Esophagus squamous epithelium (tissue), 5 donors: ENCODE data around the gene POGK. TPM values are rescaled to one million over a fixed set of nuclear protein-coding genes. Genes with fewer than 3 reads are reported as not detected.

Experiments
- DNase-seq: peaks from one replicate; lab custom pipeline; 2025; lab: John Stamatoyannopoulos, UW
- H3K27ac ChIP-seq, 4 donors: fragments of 200-600 bp; sonication (generic); one replicate each; pipeline ENCODE4 v1.5.1; 2016 to 2019; ENCODE audit warnings: mild to moderate bottlenecking in 1 of 4
- H3K27me3 ChIP-seq, 4 donors: fragments of 200-600 bp; sonication (generic); 1 replicate in 3 of 4; 2 replicates in 1 of 4; pipeline versions ENCODE4 v1.5.1 to v1.6.0; 2017 to 2021; ENCODE audit warnings: antibody characterized with exemption in 1 of 4
- H3K36me3 ChIP-seq, 3 donors: fragments of 200-600 bp; sonication (generic); one replicate each; pipeline ENCODE4 v1.5.1; 2016 to 2019
- H3K4me1 ChIP-seq, 3 donors: fragments of 200-600 bp; sonication (generic); one replicate each; pipeline ENCODE4 v1.5.1; 2017 to 2019
- H3K4me3 ChIP-seq, 4 donors: fragments of 200-600 bp; sonication (generic); 1 replicate in 3 of 4; 2 replicates in 1 of 4; pipeline ENCODE4 v1.5.1; 2016 to 2019; ENCODE audit warnings: mild to moderate bottlenecking in 2 of 4, moderate library complexity in 1 of 4
- H3K9me3 ChIP-seq, 3 donors: fragments of 200-600 bp; sonication (generic); one replicate each; pipeline ENCODE4 v1.5.1; 2016 to 2019
- CTCF ChIP-seq, 6 experiments: fragments of 450-650 bp in 4 of 6; fragments of 200-600 bp in 2 of 6; sonication (generic) in 2 of 6; IDR thresholded peaks; one replicate each; pipeline ENCODE4 v1.5.1; 2016 to 2019; ENCODE audit warnings: antibody characterized with exemption in 6 of 6, mild to moderate bottlenecking in 4 of 6, moderate library complexity in 4 of 6
- POLR2A ChIP-seq, 4 donors: fragments of 450-650 bp; IDR thresholded peaks; one replicate each; pipeline ENCODE4 v1.6.1; 2017; ENCODE audit warnings: antibody characterized with exemption in 4 of 4, mild to moderate bottlenecking in 4 of 4, moderate library complexity in 3 of 4
- WGBS, 2 donors: methylation state at CpG; one replicate each; pipeline ENCODE4 v1.1.5; 2018; 5-methylcytosine and 5-hydroxymethylcytosine counted together
- intact Hi-C: fragments of 100-400 bp; cut with DNase I; formaldehyde crosslinking; loops from one replicate; pipeline ENCODE4 v1.15.0; 2022
- total RNA-seq, 4 donors: library from RNA; depleted of rRNA; stranded (reverse); fragments of >200 nt; gene quantifications; one replicate each; pipeline ENCODE4 v1.1.0, GENCODE V29; 2016
- donor health status: DM: yes; HTN: yes; CAD: no.

POGK gene
- total RNA-seq, 4 donors from 2014 or later, result 18.7 to 34.1 (median 25.3) TPM

DNA sequence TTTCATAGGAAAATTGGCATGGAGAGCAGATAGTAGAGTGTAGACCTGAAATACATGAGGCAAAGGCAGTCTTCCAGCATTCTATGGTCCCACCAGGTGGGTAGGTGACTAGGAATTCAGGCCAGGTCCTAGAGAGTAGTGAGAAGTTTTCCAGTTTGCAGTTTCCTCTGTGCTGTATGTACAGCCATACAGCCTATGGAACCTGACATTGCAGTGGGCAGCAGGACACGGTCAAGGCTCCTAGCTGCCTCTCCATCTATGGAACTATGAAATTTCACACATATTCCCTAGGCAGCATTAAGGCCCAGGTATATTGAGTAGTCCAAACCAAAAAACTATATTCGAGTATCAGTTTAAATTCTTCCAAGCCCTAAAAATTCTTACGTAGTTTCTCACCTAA is 16.3 kb downstream of the POGK start:
- no peak for TF ChIP-seq CTCF (IDR thresholded peaks at IDR 0.05)
- TF ChIP-seq POLR2A (IDR thresholded peaks at IDR 0.05), result no peak
- peaks cover 0 to 100% (median 16%) of the 10 kb centered on the region in 3 donors for H3K36me3 ChIP-seq
- no peak overlapping the region for H3K4me3 ChIP-seq
- 79 to 90% methylated on average over 3 of the region's 3 CpGs for WGBS, 2 donors
- no peak overlapping the region for H3K27ac ChIP-seq
- DNase-seq, result no peak
- intact Hi-C loops, result no loop called here
- H3K4me1 ChIP-seq, result no peaks in the 10 kb centered on the region
- H3K9me3 ChIP-seq, result no peaks in the 10 kb centered on the region
- no peaks in the 10 kb centered on the region for H3K27me3 ChIP-seq

DNA sequence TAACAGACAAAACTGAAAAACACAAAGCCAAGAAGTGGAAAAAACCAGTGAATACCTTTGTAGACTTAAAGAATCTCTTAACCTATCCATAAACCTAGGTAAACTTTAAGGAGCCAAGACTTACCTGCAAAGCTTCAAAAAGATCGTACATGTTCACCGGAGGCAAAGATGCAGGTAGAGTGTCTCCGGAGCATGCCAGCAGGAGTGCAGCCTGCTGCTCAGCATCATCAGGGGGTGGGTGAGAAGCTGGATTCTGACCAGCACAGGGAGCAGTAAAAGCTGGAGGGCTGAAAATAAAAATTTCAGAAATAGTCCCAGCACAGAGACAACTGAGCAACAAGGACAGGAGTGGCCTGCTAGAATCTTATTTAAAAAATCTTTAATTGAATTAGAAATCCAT is 18.7 kb downstream of the POGK start:
- Histone ChIP-seq H3K27me3 (no peaks in the 10 kb centered on the region), H3K36me3 (peaks cover 0 to 100% (median 5%) of the 10 kb centered on the region in 3 donors), H3K27ac (no peak overlapping the region), H3K9me3 (no peaks in the 10 kb centered on the region), H3K4me1 (no peaks in the 10 kb centered on the region), H3K4me3 (no peak overlapping the region)
- DNase-seq, result no peak
- intact Hi-C loops, result no loop called here
- 92 to 95% methylated on average over 3 of the region's 3 CpGs for WGBS, 2 donors
- TF ChIP-seq POLR2A (IDR thresholded peaks at IDR 0.05), result no peak
- TF ChIP-seq CTCF (IDR thresholded peaks at IDR 0.05), result no peak

GRCh38 chr1:166858726-166859419 is 19.6 kb downstream of the POGK start:
- no peak for DNase-seq
- Histone ChIP-seq H3K27ac (no peak overlapping the region), H3K9me3 (no peaks in the 10 kb centered on the region), H3K36me3 (peaks cover 0 to 99% (median 5%) of the 10 kb centered on the region in 3 donors), H3K4me3 (no peak overlapping the region), H3K4me1 (no peaks in the 10 kb centered on the region), H3K27me3 (no peaks in the 10 kb centered on the region)
- TF ChIP-seq CTCF (IDR thresholded peaks at IDR 0.05) (no peak), POLR2A (IDR thresholded peaks at IDR 0.05) (no peak)
- WGBS, 2 donors, result 73 to 78% methylated on average over 7 of the region's 7 CpGs
- intact Hi-C loops, result no loop called here

GRCh38 chr1:166859597-166859996 is 20.3 kb downstream of the POGK start:
- TF ChIP-seq CTCF (IDR thresholded peaks at IDR 0.05), result no peak
- TF ChIP-seq POLR2A (IDR thresholded peaks at IDR 0.05), result no peak
- WGBS, 2 donors, result 71 to 93% methylated on average over 2 to 3 of the region's 5 CpGs

GRCh38 chr1:166865926-166866325 is 26.7 kb downstream of the POGK start:
- H3K4me3 ChIP-seq, result no peak overlapping the region
- no peak overlapping the region for H3K27ac ChIP-seq
- H3K9me3 ChIP-seq, result no peaks in the 10 kb centered on the region
- WGBS, 2 donors, result 82 to 85% methylated on average over 5 of the region's 5 CpGs
- DNase-seq, result no peak
- H3K4me1 ChIP-seq, result peaks cover 0 to 9% (median 2%) of the 10 kb centered on the region in 3 donors
- TF ChIP-seq POLR2A (IDR thresholded peaks at IDR 0.05), result no peak
- TF ChIP-seq CTCF (IDR thresholded peaks at IDR 0.05), result no peak
- H3K27me3 ChIP-seq, result no peaks in the 10 kb centered on the region
- intact Hi-C loops, result no loop called here
- H3K36me3 ChIP-seq, result peaks cover 0 to 82% (median 5%) of the 10 kb centered on the region in 3 donors

More at GRCh38 chr1:166859597-166859996, 20.3 kb downstream of the POGK start:
- Histone ChIP-seq H3K27ac (no peak overlapping the region), H3K36me3 (peaks cover 0 to 98% (median 5%) of the 10 kb centered on the region in 3 donors), H3K4me3 (no peak overlapping the region), H3K27me3 (no peaks in the 10 kb centered on the region), H3K4me1 (no peaks in the 10 kb centered on the region), H3K9me3 (no peaks in the 10 kb centered on the region)
- no peak for DNase-seq
- intact Hi-C loops, result no loop called here
